Hepatocyte (in vitro differentiated cells): ENCODE data around the gene ADAMTS2. TPM values are rescaled to one million over a fixed set of nuclear protein-coding genes. Genes with fewer than 3 reads are reported as not detected.
A peak's percentile ranks its signal among the peaks of the same experiment; 100 is the strongest.

Source experiments
- DNase-seq: peaks from one replicate; pipeline ENCODE4 v3.0.0-alpha.2; 2016; ENCODE audit warnings: low spot score
- H2AFZ ChIP-seq: fragments of 200-600 bp; sonication (generic); 2 replicates; pipeline ENCODE4 v1.6.0; 2016; ENCODE audit warnings: antibody characterized with exemption, mild to moderate bottlenecking
- H3K27ac ChIP-seq: fragments of 200-600 bp; sonication (generic); 2 replicates; pipeline ENCODE4 v1.5.1; 2016; ENCODE audit warnings: mild to moderate bottlenecking
- H3K27me3 ChIP-seq: fragments of 200-600 bp; sonication (generic); 2 replicates; pipeline ENCODE4 v1.6.1; 2016
- H3K36me3 ChIP-seq: fragments of 200-600 bp; sonication (generic); replicated peaks from 2 replicates; pipeline ENCODE4 v1.5.1; 2016; ENCODE audit warnings: low read depth; ENCODE audit not compliant: insufficient read depth
- H3K4me1 ChIP-seq: fragments of 200-600 bp; sonication (generic); 2 replicates; pipeline ENCODE4 v1.5.1; 2016; ENCODE audit warnings: mild to moderate bottlenecking, moderate library complexity; ENCODE audit not compliant: insufficient read depth
- H3K4me2 ChIP-seq: fragments of 200-600 bp; sonication (generic); 2 replicates; pipeline ENCODE4 v1.6.0; 2016
- H3K4me3 ChIP-seq: fragments of 200-600 bp; sonication (generic); 2 replicates; pipeline ENCODE4 v1.5.1; 2016; ENCODE audit warnings: mild to moderate bottlenecking
- H3K79me2 ChIP-seq: fragments of 200-600 bp; sonication (generic); 2 replicates; pipeline ENCODE4 v1.6.0; 2017; ENCODE audit warnings: mild to moderate bottlenecking
- H3K9me2 ChIP-seq: fragments of 200-600 bp; sonication (generic); replicated peaks from 2 replicates; pipeline ENCODE4 v1.6.0; 2017; ENCODE audit warnings: mild to moderate bottlenecking; ENCODE audit not compliant: insufficient read depth
- H3K9me3 ChIP-seq: fragments of 200-600 bp; sonication (generic); 2 replicates; pipeline ENCODE4 v1.5.1; 2016; ENCODE audit warnings: low read depth, mild to moderate bottlenecking
- H4K20me1 ChIP-seq: fragments of 200-600 bp; sonication (generic); 2 replicates; pipeline ENCODE4 v1.6.0; 2016; ENCODE audit warnings: mild to moderate bottlenecking; ENCODE audit not compliant: insufficient read depth, poor library complexity, severe bottlenecking
- EZH2 ChIP-seq: fragments of 200-600 bp; sonication (generic); IDR thresholded peaks from 2 replicates; pipeline ENCODE4 v1.6.1; 2016; ENCODE audit warnings: antibody characterized with exemption, mild to moderate bottlenecking, borderline replicate concordance
- EZH2phosphoT487 ChIP-seq: fragments of 200-600 bp; sonication (generic); IDR thresholded peaks from one replicate; pipeline ENCODE4 v1.6.1; 2018; ENCODE audit warnings: antibody characterized with exemption, mild to moderate bottlenecking, low read depth, moderate library complexity; ENCODE audit not compliant: unreplicated experiment, severe bottlenecking
- WGBS: methylation state at CpG from one replicate; pipeline ENCODE4 v1.1.6; 2016; ENCODE audit warnings: low lambda C conversion rate; ENCODE audit errors: missing lambda C conversion rate; 5-methylcytosine and 5-hydroxymethylcytosine counted together
- polyA plus RNA-seq: library from polyadenylated mRNA; unstranded; fragments of >200 nt; fragmentation: Nextera tagmentation; extraction: Ambion mirVana; gene quantifications from 2 replicates; pipeline ENCODE4 v1.2.1, GENCODE V29; 2016
- total RNA-seq: library from RNA; depleted of rRNA; stranded (reverse); fragments of >200 nt; gene quantifications from 2 replicates; pipeline ENCODE4 v1.2.3, GENCODE V29; 2014
- TF ChIP-seq, protein P1 (sequence below): fragments of 200-600 bp; sonication (generic); IDR thresholded peaks from 2 replicates; pipeline ENCODE4 v1.5.1; 2016; ENCODE audit warnings: antibody characterized with exemption, mild to moderate bottlenecking; ENCODE audit not compliant: poor library complexity

The ADAMTS2 gene
- total and polyA plus RNA-seq, 2 experiments from 2014 or later = 55.4 to 78.8 TPM

- DNase-seq = peak; percentile 40
- WGBS = 72% methylated on average over 7 of the region's 7 CpGs
These were observed 40.7 kb upstream of the ADAMTS2 start for GRCh38 chr5:179385914-179386313.

DNA sequence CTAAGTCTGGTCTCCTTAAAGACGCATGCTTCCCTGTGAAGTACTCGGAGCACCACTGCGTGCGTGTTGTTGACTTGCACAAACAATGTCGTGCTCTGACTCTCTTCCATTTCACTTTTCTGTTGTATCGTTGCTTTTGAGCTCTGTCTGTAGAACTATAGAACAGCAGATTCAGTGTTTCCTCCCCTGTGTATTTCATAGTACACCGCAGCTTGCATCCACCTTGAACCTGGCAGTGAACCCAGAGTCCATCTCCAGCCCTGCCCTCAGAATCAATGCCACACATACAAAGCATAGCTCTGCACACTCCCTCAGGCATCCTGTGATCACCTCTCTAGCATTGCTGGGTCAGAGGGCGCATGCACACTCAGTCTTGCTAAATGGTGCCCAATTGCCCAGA, 37.2 kb upstream of the ADAMTS2 start:
- H3K79me2 ChIP-seq = no peaks in the 10 kb centered on the region
- no peak for DNase-seq
- no peaks in the 10 kb centered on the region for H3K9me3 ChIP-seq
- H3K4me3 ChIP-seq = no peak overlapping the region
- H3K27me3 ChIP-seq = no peaks in the 10 kb centered on the region
- no peaks in the 10 kb centered on the region for H3K9me2 ChIP-seq
- H3K27ac ChIP-seq = no peak overlapping the region
- 98% methylated on average over 8 of the region's 8 CpGs for WGBS
- no peak for TF ChIP-seq EZH2phosphoT487
- no peak for TF ChIP-seq EZH2
- TF ChIP-seq, protein P1, sequence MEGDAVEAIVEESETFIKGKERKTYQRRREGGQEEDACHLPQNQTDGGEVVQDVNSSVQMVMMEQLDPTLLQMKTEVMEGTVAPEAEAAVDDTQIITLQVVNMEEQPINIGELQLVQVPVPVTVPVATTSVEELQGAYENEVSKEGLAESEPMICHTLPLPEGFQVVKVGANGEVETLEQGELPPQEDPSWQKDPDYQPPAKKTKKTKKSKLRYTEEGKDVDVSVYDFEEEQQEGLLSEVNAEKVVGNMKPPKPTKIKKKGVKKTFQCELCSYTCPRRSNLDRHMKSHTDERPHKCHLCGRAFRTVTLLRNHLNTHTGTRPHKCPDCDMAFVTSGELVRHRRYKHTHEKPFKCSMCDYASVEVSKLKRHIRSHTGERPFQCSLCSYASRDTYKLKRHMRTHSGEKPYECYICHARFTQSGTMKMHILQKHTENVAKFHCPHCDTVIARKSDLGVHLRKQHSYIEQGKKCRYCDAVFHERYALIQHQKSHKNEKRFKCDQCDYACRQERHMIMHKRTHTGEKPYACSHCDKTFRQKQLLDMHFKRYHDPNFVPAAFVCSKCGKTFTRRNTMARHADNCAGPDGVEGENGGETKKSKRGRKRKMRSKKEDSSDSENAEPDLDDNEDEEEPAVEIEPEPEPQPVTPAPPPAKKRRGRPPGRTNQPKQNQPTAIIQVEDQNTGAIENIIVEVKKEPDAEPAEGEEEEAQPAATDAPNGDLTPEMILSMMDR = no peak
- no peak overlapping the region for H3K4me2 ChIP-seq
- H3K36me3 ChIP-seq = no peaks in the 10 kb centered on the region
- no peaks in the 10 kb centered on the region for H3K4me1 ChIP-seq
- H2AFZ ChIP-seq = no peak overlapping the region
- H4K20me1 ChIP-seq = no peaks in the 10 kb centered on the region

More at GRCh38 chr5:179385914-179386313, 40.7 kb upstream of the ADAMTS2 start:
- TF ChIP-seq EZH2 = no peak
- TF ChIP-seq, protein P1 = no peak
- TF ChIP-seq EZH2phosphoT487 = no peak
- Histone ChIP-seq H4K20me1 (no peaks in the 10 kb centered on the region), H2AFZ (no peak overlapping the region), H3K9me3 (peaks cover 5% of the 10 kb centered on the region), H3K4me1 (no peaks in the 10 kb centered on the region), H3K27ac (no peak overlapping the region), H3K27me3 (no peaks in the 10 kb centered on the region), H3K4me2 (no peak overlapping the region), H3K9me2 (no peaks in the 10 kb centered on the region), H3K36me3 (no peaks in the 10 kb centered on the region), H3K4me3 (no peak overlapping the region), H3K79me2 (no peaks in the 10 kb centered on the region)

DNA sequence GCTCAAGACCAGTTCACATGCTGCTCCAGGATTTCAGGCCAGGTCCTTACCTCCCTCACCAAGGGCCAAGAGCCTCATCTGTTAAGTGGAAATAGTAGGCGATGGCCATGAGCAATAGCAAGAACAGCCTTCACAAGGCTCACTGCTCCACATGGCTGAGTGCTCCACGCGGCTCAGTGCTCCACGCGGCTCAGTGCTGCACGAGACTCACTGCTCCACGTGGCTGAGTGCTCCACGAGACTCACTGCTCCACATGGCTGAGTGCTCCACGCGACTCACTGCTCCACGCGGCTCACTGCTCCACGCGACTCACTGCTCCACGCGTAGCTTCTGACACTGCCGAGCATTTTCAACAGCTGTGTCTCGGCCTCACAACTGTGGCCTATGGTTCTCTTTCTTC, 36.4 kb upstream of the ADAMTS2 start:
- Histone ChIP-seq H3K4me2 (no peak overlapping the region), H2AFZ (no peak overlapping the region), H3K79me2 (no peaks in the 10 kb centered on the region), H3K4me3 (no peak overlapping the region), H3K27ac (no peak overlapping the region), H3K4me1 (peaks cover 3% of the 10 kb centered on the region), H3K9me2 (no peaks in the 10 kb centered on the region), H3K27me3 (no peaks in the 10 kb centered on the region), H3K36me3 (no peaks in the 10 kb centered on the region), H4K20me1 (no peaks in the 10 kb centered on the region), H3K9me3 (no peaks in the 10 kb centered on the region)
- DNase-seq = no peak
- TF ChIP-seq EZH2 (no peak), EZH2phosphoT487 (no peak)
- TF ChIP-seq, protein P1 = no peak
- 95% methylated on average over 18 of the region's 18 CpGs for WGBS
